ENCODE measurements around the gene KRTAP1-1. TPM values are rescaled to one million over a fixed set of nuclear protein-coding genes. Genes with fewer than 3 reads are reported as not detected.

Gene KRTAP1-1
- polyA plus RNA-seq, 3 donors from 2014 or later = not detected

DNA sequence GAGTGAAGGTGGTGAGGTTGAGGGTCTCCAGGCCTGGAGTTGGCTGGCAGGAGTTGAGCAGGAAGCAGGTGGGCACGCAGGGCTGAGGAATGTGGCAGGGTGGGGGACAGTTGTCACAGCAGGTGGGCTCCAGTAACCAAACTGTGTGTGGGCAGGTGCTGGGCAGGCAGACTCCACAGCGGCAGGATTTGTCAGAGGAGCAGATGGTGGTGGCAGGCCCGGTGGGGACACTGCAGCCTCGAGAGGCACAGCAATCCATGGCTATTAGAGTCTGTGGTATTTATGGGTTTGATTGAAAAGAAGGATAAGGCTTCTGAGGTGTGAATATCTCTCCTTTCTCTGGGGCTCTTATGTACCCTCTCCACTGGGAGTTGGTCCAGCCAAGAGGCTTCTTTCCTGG is 47.4 kb downstream of the KRTAP1-1 start, which contains the start of gene KRTAP3-3:
Gene KRTAP3-3, minus strand, starts transcription at position 326 of the 400 bp plus-strand sequence. Its CDS starts 67 bp downstream, at position 259.
- Mint-ChIP-seq H3K4me1 (no peaks in the 10 kb centered on the region), H3K27me3 (ENCODE audit: low read depth in 3 of 3) (peaks cover 8 to 18% (median 15%) of the 10 kb centered on the region in 3 donors), H3K9me3 (peaks cover 0 to 2% (median 0%) of the 10 kb centered on the region in 6 donors), H3K27ac (no peak within 1 kb of the TSS), H3K4me3 (no peak within 1 kb of the TSS), H3K36me3 (no peaks in the 10 kb centered on the region)
- DNase-seq = no peak

GRCh38 chr17:40993084-40993483 is 48.2 kb downstream of the KRTAP1-1 start:
- no peak for DNase-seq
- no peaks in the 10 kb centered on the region for H3K4me1 Mint-ChIP-seq
- no peaks in the 10 kb centered on the region for H3K36me3 Mint-ChIP-seq

DNA sequence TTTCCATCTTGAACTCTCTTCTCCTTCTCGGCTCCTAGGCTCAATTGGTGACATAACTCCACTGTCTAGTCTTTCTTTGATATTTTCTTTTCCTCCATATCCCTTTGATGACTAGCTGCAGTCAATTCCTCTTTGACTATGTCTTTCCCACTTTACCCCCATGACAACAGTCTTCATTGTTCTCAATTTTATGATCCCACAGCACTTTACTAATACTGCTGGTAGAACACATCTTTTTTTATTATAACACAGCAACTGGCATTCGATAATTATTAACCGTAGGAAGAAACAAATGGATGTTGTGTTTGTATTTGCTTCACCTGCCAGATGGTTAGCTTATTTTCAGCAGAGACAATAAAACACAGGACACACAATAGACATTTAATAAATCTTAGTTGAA is 48.6 kb downstream of the KRTAP1-1 start:
- no peak for DNase-seq
- Mint-ChIP-seq H3K9me3 (no peaks in the 10 kb centered on the region), H3K27ac (no peak overlapping the region), H3K4me3 (no peak overlapping the region), H3K4me1 (no peaks in the 10 kb centered on the region), H3K36me3 (no peaks in the 10 kb centered on the region), H3K27me3 (ENCODE audit: low read depth in 3 of 3) (peaks cover 8 to 16% (median 12%) of the 10 kb centered on the region in 3 donors)

More at GRCh38 chr17:40993084-40993483, 48.2 kb downstream of the KRTAP1-1 start:
- Mint-ChIP-seq H3K9me3 (no peaks in the 10 kb centered on the region), H3K4me3 (no peak overlapping the region), H3K27ac (no peak overlapping the region), H3K27me3 (ENCODE audit: low read depth in 3 of 3) (peaks cover 8 to 16% (median 14%) of the 10 kb centered on the region in 3 donors)

Other genes with a start within 250 kb of the KRTAP1-1 start
- gene KRT28, start 241.5 kb downstream of the KRTAP1-1 start, polyA plus RNA-seq = not detected
- gene KRT10, start 218.8 kb downstream of the KRTAP1-1 start, polyA plus RNA-seq = 100 to 1,000 TPM; 120 to 191 (median 182) TPM
- not detected for gene KRT12, start 174.2 kb downstream of the KRTAP1-1 start, polyA plus RNA-seq
- gene KRT20, start 156.2 kb downstream of the KRTAP1-1 start, polyA plus RNA-seq = not detected
- not detected for gene KRT23, start 103.8 kb downstream of the KRTAP1-1 start, polyA plus RNA-seq
- gene KRT39, start 74.5 kb downstream of the KRTAP1-1 start, polyA plus RNA-seq = not detected
- gene KRT40, start 57.1 kb downstream of the KRTAP1-1 start, polyA plus RNA-seq = not detected
- gene KRTAP3-3, start 47.3 kb downstream of the KRTAP1-1 start, polyA plus RNA-seq = not detected
- gene KRTAP3-2, start 41.5 kb downstream of the KRTAP1-1 start, polyA plus RNA-seq = not detected
- gene KRTAP3-1, start 32.3 kb downstream of the KRTAP1-1 start, polyA plus RNA-seq = not detected
- not detected for gene KRTAP1-5, start 14.2 kb downstream of the KRTAP1-1 start, polyA plus RNA-seq
- gene KRTAP1-4, start 11.3 kb downstream of the KRTAP1-1 start, polyA plus RNA-seq = not detected
- gene KRTAP1-3, start 6.6 kb downstream of the KRTAP1-1 start, polyA plus RNA-seq = not detected
- not detected for gene KRTAP2-1, start 5.9 kb upstream of the KRTAP1-1 start, polyA plus RNA-seq
- not detected for gene KRTAP2-2, start 13.8 kb upstream of the KRTAP1-1 start, polyA plus RNA-seq
- gene KRTAP2-3, start 18.7 kb upstream of the KRTAP1-1 start, polyA plus RNA-seq = not detected
- not detected for gene KRTAP2-4, start 24.4 kb upstream of the KRTAP1-1 start, polyA plus RNA-seq
- not detected for gene KRTAP4-7, start 42.7 kb upstream of the KRTAP1-1 start, polyA plus RNA-seq
- not detected for gene KRTAP4-8, start 56.7 kb upstream of the KRTAP1-1 start, polyA plus RNA-seq
- gene KRTAP4-16, start 60.8 kb upstream of the KRTAP1-1 start, polyA plus RNA-seq = not detected
- not detected for gene KRTAP4-9, start 63.9 kb upstream of the KRTAP1-1 start, polyA plus RNA-seq
- gene KRTAP4-11, start 76.9 kb upstream of the KRTAP1-1 start, polyA plus RNA-seq = not detected
- gene KRTAP4-12, start 82.7 kb upstream of the KRTAP1-1 start, polyA plus RNA-seq = not detected
- not detected for gene KRTAP4-6, start 99.1 kb upstream of the KRTAP1-1 start, polyA plus RNA-seq
- gene KRTAP4-5, start 108.4 kb upstream of the KRTAP1-1 start, polyA plus RNA-seq = not detected
- not detected for gene KRTAP4-4, start 119.3 kb upstream of the KRTAP1-1 start, polyA plus RNA-seq
- gene KRTAP4-3, start 126.8 kb upstream of the KRTAP1-1 start, polyA plus RNA-seq = not detected
- gene KRTAP4-2, start 136.8 kb upstream of the KRTAP1-1 start, polyA plus RNA-seq = not detected
- gene KRTAP4-1, start 143.5 kb upstream of the KRTAP1-1 start, polyA plus RNA-seq = not detected
- not detected for gene KRTAP9-1, start 148.4 kb upstream of the KRTAP1-1 start, polyA plus RNA-seq
- gene KRTAP9-2, start 185.2 kb upstream of the KRTAP1-1 start, polyA plus RNA-seq = not detected
- not detected for gene KRTAP9-3, start 191.0 kb upstream of the KRTAP1-1 start, polyA plus RNA-seq
- gene KRTAP9-8, start 196.5 kb upstream of the KRTAP1-1 start, polyA plus RNA-seq = not detected
- gene KRTAP9-4, start 208.2 kb upstream of the KRTAP1-1 start, polyA plus RNA-seq = not detected
- not detected for gene KRTAP9-9, start 213.9 kb upstream of the KRTAP1-1 start, polyA plus RNA-seq
- gene KRTAP9-6, start 223.9 kb upstream of the KRTAP1-1 start, polyA plus RNA-seq = not detected
- gene KRTAP9-7, start 234.2 kb upstream of the KRTAP1-1 start, polyA plus RNA-seq = not detected